Prostate gland (tissue), 2 donors: ENCODE results near the gene AKTIP. TPM values are rescaled to one million over a fixed set of nuclear protein-coding genes. Genes with fewer than 3 reads are reported as not detected.
"Not testable (repeated sequence)": the region's sequence is repeated elsewhere in the genome, so short reads cannot be mapped to it uniquely, and the experiment has no call there.

Source experiments
- DNase-seq: peaks from one replicate; pipeline ENCODE4 v3.0.0-alpha.2; 2019; ENCODE audit warnings: low spot score
- H3K27ac ChIP-seq, 2 donors: fragments of 200-600 bp; sonication (generic); 2 replicates each; pipeline ENCODE4 v1.5.1; 2017 to 2019
- H3K27me3 ChIP-seq: fragments of 200-600 bp; sonication (generic); replicated peaks from 2 replicates; pipeline ENCODE4 v1.5.1; 2019; ENCODE audit not compliant: insufficient read depth
- H3K36me3 ChIP-seq, 2 donors: fragments of 200-600 bp; sonication (generic); 1 replicate in 1 of 2; 2 replicates in 1 of 2; pipeline versions ENCODE4 v1.5.1 to v1.8.1; 2017 to 2019
- H3K4me1 ChIP-seq: fragments of 200-600 bp; sonication (generic); replicated peaks from 2 replicates; pipeline ENCODE4 v1.5.1; 2019
- H3K4me3 ChIP-seq, 2 donors: fragments of 200-600 bp; sonication (generic); 2 replicates each; pipeline ENCODE4 v1.5.1; 2017 to 2019
- H3K9me3 ChIP-seq: fragments of 200-600 bp; sonication (generic); 2 replicates; pipeline ENCODE4 v1.5.1; 2017
- CTCF ChIP-seq, 4 experiments: fragments of 200-600 bp in 2 of 4; fragments of 450-650 bp in 2 of 4; sonication (generic) in 2 of 4; IDR thresholded peaks; 1 replicate in 3 of 4; 2 replicates in 1 of 4; pipeline ENCODE4 v1.5.1; 2016 to 2019; ENCODE audit warnings: antibody characterized with exemption in 4 of 4, mild to moderate bottlenecking in 2 of 4, moderate library complexity in 2 of 4
- POLR2A ChIP-seq: fragments of 450-650 bp; IDR thresholded peaks from one replicate; pipeline ENCODE4 v1.6.1; 2016; ENCODE audit warnings: antibody characterized with exemption, mild to moderate bottlenecking
- POLR2AphosphoS5 ChIP-seq: sonication (generic); formaldehyde crosslinking; IDR thresholded peaks from one replicate; pipeline ENCODE4 v1.6.1; 2017; ENCODE audit warnings: antibody characterized with exemption
- WGBS: methylation state at CpG from one replicate; pipeline ENCODE4 v1.1.5; 2018; 5-methylcytosine and 5-hydroxymethylcytosine counted together
- intact Hi-C: fragments of 100-400 bp; cut with DNase I; formaldehyde crosslinking; loops from one replicate; pipeline ENCODE4 v1.14.2; 2022
- total RNA-seq, 2 donors: library from RNA; depleted of rRNA; stranded (reverse); fragments of >200 nt; gene quantifications; one replicate each; pipeline ENCODE4 v1.1.0, GENCODE V29; 2016

AKTIP gene
- total RNA-seq, 2 donors from 2014 or later, result 43.5 to 56.2 TPM

GRCh38 chr16:53542283-53542682 lies 39.3 kb upstream of the AKTIP start:
- Histone ChIP-seq H3K27me3 (no peaks in the 10 kb centered on the region), H3K36me3 (no peaks in the 10 kb centered on the region), H3K4me3 (no peak overlapping the region), H3K4me1 (no peaks in the 10 kb centered on the region), H3K9me3 (no peaks in the 10 kb centered on the region), H3K27ac (no peak overlapping the region)
- no peak for TF ChIP-seq POLR2A
- TF ChIP-seq CTCF (IDR thresholded peaks at IDR 0.05), result no peak
- TF ChIP-seq POLR2AphosphoS5, result no peak
- intact Hi-C loops, result no loop called here
- WGBS, result 53% methylated on average over 21 of the region's 21 CpGs
- DNase-seq, result no peak

GRCh38 chr16:53541326-53541725 lies 38.3 kb upstream of the AKTIP start:
- no peak for DNase-seq
- no peaks in the 10 kb centered on the region for H3K9me3 ChIP-seq
- no peak for TF ChIP-seq CTCF (IDR thresholded peaks at IDR 0.05)
- no peak for TF ChIP-seq POLR2AphosphoS5
- no peaks in the 10 kb centered on the region for H3K36me3 ChIP-seq
- WGBS, result 81% methylated on average over 9 of the region's 9 CpGs
- no peaks in the 10 kb centered on the region for H3K27me3 ChIP-seq
- no peak overlapping the region for H3K4me3 ChIP-seq
- intact Hi-C loops, result no loop called here
- no peaks in the 10 kb centered on the region for H3K4me1 ChIP-seq
- H3K27ac ChIP-seq, result no peak overlapping the region

- WGBS, result 85% methylated on average over 13 of the region's 13 CpGs
- DNase-seq, H3K27ac ChIP-seq, H3K27me3 ChIP-seq, H3K36me3 ChIP-seq, intact Hi-C loops, H3K4me1 ChIP-seq, H3K4me3 ChIP-seq, H3K9me3 ChIP-seq: not testable (repeated sequence)
These were observed 37.0 kb upstream of the AKTIP start for GRCh38 chr16:53539759-53540718.

- WGBS, result 93% methylated on average over 7 of the region's 27 CpGs
- H3K36me3 ChIP-seq, H3K27me3 ChIP-seq, H3K4me1 ChIP-seq, DNase-seq, H3K9me3 ChIP-seq, H3K27ac ChIP-seq, intact Hi-C loops, H3K4me3 ChIP-seq: not testable (repeated sequence)
These were observed 36.3 kb upstream of the AKTIP start for GRCh38 chr16:53539346-53539745.

- Histone ChIP-seq H3K9me3 (no peaks in the 10 kb centered on the region), H3K4me1 (no peaks in the 10 kb centered on the region), H3K4me3 (no peak overlapping the region), H3K36me3 (no peaks in the 10 kb centered on the region), H3K27me3 (no peaks in the 10 kb centered on the region), H3K27ac (no peak overlapping the region)
- 84% methylated on average over 5 of the region's 5 CpGs for WGBS
- TF ChIP-seq POLR2AphosphoS5 (no peak), POLR2A (no peak), CTCF (IDR thresholded peaks at IDR 0.05) (no peak)
- intact Hi-C loops, result no loop called here
- no peak for DNase-seq
These were observed 34.6 kb upstream of the AKTIP start for GRCh38 chr16:53537626-53538025.

GRCh38 chr16:53534206-53534605 lies 31.2 kb upstream of the AKTIP start:
- TF ChIP-seq POLR2A, result no peak
- TF ChIP-seq CTCF (IDR thresholded peaks at IDR 0.05), result no peak
- TF ChIP-seq POLR2AphosphoS5, result no peak
- Histone ChIP-seq H3K27me3 (no peaks in the 10 kb centered on the region), H3K36me3 (no peaks in the 10 kb centered on the region), H3K4me1 (no peaks in the 10 kb centered on the region), H3K9me3 (no peaks in the 10 kb centered on the region), H3K4me3 (no peak overlapping the region), H3K27ac (no peak overlapping the region)
- WGBS, result 81% methylated on average over 2 of the region's 2 CpGs
- intact Hi-C loops, result no loop called here
- no peak for DNase-seq
